MV-4-11 (cell line): ENCODE data around the gene RSBN1.
A peak's percentile ranks its signal among the peaks of the same experiment; 100 is the strongest.
"Not testable (repeated sequence)": the region's sequence is repeated elsewhere in the genome, so short reads cannot be mapped to it uniquely, and the experiment has no call there.

Experiments
- DNase-seq: peaks from one replicate; lab custom pipeline; 2025; lab: John Stamatoyannopoulos, UW

Gene RSBN1

DNA sequence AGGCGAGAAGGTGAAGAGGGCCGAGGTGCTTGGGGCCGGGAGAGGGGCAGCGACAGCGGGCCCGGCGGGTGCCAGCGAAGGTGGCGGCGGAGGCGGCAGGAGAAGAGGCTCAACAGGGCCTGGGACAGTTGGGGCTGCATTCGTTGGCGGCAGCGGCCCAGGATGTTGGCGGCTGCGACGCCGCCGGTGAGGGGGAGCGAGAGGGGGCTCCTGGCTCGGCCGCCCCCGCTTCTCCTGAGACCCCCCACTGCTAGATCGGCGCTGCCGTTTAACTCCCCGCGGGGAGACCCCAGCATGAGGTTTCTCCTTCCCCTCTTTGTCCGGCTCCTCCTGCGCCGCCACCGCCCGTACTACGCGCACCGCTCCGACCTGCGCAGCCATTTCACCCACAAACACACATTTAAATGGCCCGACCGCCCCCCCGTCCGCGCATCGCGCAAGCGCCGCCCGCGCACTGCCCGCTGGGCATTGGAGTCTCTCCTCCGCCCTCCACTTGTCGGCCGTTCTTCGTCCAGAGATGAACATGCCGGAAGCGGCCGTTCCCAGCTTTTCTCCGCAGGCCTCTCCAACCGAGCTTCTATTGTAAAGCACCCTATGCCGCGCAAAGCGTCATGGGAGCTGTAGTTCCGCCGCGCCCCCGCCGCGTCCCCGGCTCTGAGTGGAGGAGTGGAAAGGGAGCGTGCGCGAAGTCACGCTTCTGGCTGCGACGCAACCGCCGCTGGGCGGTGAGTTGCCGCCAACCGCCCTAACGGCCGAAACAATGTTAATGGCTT, at the start of gene RSBN1:
RSBN1 (minus strand) TSS at position 589 of the 773 bp plus-strand sequence; CDS start at position 525, 64 bp downstream.
- peak; percentile 99 for DNase-seq

DNA sequence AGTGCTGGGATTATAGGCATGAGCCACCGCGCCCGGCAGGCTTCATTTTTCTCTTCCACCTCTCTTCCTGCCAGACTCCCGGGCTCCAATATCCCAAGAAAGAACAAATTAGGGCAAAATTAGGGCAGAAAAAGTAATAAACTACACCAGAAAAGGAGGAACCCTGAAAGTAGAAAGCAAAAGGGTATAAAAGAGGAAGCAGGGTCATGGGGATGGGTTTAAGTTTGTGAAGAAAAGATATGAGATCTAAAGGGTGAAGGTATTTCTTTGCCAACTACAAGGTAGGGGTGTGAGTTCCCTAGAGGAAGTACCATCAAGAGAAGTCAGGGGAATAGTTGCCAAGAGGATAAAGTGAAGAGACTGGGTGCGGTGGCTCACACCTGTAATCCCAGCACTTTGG, 49.4 kb upstream of the RSBN1 start:
- DNase-seq: peak; percentile 75

DNA sequence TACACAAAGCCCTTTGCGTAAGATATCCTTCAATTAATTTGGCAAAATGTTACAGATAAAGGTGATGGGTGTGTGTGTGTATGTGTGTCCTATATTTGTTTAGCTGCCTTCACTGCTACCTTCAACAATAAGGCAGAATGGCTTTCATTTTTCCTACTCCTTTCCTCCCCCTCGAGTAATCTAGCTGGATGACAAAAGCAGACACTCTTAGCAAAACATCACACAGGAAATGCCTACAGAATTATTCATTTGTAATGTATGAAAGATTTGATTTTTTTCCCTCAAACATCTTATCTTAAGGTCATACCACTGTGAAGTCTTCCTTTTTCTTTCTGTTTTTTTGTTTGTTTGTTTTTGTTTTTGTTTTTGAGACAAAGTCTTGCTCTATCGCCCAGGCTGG, 48.6 kb upstream of the RSBN1 start:
- DNase-seq: no peak

DNA sequence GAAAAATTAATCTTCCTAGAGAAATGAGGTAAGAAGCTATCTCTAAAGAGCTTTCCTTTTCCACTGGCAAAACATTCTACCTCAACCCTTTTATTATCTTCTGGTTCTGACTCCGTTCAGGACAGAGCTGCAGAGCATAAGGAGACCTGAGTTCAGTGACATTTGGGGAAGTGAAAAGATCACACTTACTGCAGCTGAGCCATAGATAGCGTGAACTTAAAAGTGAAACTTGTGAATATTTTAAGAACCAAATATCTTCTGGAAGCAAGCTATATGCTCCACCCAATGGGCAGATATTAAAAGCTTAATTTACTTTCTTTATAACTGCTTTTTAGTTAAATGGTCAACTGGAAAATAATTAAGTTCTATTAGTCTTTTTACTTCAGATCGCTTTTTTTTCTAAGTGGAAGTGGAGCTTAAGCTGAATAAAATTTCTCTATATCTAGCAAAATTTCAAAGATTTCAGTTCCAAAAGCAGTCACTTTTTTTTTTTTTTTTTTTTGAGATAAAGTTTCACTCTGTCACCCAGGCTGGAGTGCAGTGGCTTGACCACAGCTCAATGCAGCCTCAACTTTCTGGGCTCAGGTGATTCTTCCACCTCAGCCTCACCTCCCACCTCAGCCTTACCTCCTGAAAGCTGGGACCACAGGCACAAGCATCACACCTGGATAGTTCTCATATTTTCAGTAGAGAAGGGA, 47.4 kb upstream of the RSBN1 start:
- peak; percentile 87 for DNase-seq

DNA sequence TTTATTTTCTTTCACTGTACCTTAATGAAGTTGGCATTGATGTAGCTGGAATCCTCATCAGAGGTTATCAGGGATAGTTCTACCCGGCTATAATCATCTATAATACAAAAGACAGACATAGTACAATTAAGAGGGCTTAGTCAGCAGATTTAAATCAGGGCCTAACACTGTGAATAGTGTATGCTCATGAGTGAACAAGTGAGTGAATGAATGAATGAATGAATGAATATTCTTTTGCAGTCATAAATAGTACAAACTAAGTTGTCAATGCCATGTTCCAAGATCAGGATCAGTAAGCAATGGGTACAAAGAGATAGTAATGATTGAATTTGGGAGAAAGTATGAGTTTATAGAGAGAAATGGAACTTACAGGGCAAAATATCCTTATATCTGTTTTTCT, 46.7 kb upstream of the RSBN1 start:
- no peak for DNase-seq

DNA sequence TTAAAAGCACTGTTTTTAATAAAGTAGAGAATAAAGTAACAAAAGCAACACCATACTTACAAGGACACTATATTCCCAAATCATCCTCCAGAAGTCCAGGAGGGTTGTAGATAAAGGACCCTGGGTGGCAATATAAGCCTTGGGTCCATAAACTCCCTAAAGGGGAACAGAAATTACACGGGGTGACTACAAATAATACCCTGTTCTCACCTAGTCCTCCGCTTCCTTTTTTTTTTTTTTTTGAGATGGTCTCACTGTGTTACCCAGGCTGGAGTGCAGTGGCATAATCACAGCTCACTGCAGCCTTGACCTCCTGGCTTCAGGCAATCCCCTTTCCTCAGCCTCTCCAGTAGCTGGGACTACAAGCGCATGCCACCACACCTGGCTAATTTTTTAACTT, 46.1 kb upstream of the RSBN1 start:
- peak; percentile 52 for DNase-seq

DNA sequence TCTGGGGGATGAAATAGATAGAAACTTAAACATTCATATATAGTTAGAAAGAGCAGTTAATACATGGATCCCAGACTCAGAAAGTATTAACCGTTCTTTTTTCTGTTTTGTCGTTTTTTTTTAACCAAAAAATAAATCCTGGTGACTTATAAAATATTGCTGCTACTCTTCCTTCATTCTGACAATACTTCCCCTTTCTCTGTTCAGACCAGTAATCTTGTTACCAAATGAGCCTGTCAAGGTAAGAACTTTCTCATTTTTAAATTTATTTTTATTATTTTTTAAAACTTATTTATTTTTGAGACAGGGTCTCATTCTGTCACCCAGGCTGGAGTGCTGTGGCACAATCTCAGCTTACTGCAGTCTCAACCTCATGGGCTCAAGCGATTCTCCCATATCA, 45.5 kb upstream of the RSBN1 start:
- DNase-seq: peak; percentile 34

DNA sequence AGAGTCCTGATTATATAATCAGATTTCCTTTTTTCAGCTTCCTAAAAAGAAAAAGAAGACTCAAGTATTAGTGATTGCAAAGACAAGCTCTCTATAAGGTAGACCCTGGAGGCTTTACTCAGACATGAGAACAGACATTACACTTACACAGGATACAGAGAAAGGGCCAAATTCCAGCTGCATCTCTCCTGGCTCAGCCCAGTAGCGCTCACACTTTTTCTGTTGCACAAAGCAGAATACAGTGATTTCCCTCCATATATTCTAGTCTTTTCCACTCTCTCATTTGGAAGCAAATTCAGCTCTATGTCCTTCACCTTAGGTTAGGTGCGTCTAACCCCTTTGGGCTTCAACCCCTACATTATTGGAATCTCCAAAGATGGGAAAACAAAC, 44.1 kb upstream of the RSBN1 start:
- DNase-seq: no peak

DNA sequence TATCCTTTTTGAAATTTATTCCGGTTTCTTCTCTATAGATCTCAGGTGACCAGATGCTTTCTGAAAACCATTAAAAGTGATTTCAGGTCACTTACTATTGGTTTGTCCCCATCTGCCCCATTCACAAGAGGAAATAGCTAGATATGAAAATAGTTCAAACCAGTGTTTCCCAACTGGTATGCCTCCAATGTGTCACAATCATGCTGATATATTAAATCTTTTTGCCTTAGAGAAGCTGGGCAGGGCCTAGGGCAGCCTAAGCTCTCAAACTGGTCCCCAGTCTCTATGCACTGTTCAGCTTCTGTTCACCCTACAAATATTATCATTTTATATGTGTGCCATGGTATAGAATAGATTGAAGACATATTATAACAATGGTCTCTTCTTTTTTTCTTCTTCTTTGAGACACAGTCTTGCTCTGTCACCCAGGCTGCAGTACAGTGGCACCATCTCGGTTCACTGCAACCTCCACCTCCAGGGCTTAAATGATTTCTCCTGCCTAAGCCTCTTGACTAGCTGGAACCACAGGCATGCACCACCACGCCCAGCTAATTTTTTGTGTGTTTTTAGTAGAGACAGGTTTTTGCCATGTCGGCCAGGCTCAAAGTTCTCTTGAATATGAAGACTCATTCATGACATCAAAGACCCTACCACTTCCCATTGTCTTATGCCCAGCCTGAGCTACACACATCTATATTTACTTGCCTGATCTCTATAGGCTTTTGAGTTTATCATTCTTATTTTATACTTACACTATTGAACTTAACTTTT, 43.5 kb upstream of the RSBN1 start:
- peak; percentile 46 for DNase-seq

DNA sequence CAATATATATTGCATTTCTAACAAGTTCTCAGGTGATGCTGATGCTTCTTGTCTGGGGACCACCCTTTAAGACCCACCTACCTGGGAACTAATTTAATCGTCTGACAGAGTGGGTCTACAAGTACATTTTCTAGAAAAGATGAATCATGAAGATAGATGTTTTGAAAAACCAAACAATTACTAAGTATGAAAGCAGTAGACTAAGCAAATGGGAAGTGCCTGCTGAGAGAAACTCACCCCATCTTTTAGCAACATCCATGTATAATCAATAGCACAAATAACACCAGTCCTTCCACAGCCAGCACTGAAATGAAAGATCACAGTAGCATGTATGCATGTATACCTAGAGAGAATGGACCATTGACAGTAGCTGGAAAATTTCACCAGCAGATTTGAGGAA, 42.0 kb upstream of the RSBN1 start:
- DNase-seq: no peak

DNA sequence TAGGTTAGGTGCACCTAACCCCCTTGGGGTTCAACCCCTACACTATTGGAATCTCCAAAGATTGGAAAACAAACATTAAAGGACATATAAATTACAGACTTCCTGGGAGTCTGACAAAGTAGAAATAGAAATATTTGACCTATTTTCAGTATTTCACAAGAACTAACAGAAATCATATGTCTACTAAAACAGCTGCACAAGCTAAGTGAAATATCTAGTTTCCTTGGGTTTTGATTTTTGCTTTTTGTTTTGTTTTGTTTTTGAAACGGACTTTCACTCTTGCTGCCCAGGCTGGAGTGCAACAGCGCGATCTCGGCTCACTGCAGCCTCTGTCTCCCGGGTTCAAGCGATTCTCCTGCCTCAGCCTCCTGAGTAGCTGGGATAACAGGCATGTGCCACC, 40.4 kb upstream of the RSBN1 start:
- DNase-seq: not testable (repeated sequence)

DNA sequence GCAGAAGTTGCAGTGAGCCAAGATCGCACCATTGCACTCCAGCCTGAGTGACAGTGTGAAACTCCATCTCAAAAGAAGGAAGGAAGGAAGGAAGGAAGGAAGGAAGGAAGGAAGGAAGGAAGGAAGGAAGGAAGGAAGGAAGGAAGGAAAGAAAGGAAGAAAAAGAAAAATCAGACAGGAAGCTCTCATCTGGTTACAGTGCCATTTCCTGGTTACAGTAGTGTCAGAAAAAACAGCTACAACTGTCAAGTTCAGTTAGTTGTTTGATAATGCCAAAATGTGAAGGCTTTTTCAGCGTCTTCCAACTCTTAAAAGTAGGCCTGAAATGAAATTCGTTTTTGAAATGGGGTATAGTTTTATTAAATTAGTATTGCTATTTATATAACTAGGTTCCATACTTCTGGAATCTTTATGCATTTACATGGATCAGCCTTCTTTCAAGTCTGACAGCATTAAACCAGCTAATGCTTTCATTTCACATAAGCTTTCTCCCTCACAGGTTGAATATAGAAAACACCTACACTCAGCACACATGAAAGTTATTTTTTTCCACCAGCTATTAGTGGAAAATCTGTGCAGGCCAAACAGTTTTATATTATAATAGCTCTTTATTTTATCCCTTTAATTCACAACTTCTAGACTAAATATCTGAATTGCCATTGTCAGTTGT, 38.0 kb upstream of the RSBN1 start:
- no peak for DNase-seq

DNA sequence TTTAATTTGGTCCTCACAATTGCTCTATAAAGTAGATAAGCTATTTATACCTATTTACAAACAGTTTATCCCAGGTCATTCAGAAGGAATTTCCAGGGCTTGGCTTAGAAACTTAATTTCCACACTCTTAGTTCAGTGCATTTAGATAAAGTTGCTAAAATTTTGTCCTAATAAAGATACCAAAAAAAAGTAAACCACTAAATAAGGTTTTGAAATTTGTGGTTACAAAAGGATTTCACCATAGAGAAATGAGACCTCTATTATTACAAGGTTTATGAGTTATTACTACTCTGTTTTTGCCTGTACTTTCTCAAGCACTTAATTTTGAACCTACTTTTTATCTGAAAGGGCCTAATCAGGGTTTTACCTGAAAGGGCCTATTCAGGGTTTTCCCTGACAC, 36.8 kb upstream of the RSBN1 start:
- DNase-seq: peak; percentile 39

DNA sequence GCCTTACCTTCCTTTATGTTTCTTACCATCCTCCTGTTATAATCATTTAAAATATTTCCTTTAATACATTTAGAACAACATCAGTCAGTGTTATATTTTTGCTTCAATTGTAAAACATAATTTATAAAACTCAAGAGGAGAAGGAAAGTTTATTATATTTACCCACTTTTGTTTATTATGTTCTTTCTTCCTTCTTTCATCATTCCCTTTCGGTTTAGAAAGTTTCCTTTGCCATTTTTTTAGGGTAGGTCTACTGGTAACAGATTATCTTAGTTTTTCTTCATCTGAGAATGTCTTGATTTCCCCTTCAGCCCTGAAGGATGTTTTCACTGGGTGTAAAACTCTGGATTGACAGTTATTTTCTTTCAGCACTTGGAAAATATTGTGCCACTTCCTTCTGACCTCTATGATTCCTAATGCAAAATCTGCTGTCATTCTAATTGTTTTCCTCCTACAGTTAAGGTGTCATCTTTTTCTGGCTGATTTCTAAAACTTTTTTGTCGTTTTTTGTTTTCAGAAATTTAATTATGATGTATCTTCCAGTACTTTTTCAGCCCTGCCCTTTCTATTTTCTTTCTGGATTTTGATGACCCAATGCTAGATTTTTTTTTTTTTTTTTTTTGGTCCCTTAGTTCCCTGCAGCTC, 34.2 kb upstream of the RSBN1 start:
- no peak for DNase-seq

DNA sequence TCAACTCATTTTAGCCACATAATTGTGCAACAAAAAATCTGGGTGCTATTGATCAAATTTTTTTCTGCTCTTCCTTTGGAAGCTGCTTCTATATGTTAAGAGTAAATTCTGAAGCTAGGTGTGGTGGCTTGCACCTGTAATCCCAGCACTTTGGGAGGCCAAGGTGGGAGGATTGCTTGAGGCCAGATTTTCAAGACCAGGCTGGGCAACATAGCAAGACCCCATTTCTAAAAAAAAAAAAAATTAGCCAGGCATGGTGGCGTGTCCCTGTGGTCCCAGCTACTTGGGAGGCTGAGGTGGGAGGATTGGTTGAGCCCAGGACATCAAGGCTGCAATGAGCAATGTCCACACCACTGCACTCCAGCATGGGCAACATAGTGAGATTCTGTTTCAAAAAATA, 24.3 kb upstream of the RSBN1 start:
- DNase-seq: no peak

DNA sequence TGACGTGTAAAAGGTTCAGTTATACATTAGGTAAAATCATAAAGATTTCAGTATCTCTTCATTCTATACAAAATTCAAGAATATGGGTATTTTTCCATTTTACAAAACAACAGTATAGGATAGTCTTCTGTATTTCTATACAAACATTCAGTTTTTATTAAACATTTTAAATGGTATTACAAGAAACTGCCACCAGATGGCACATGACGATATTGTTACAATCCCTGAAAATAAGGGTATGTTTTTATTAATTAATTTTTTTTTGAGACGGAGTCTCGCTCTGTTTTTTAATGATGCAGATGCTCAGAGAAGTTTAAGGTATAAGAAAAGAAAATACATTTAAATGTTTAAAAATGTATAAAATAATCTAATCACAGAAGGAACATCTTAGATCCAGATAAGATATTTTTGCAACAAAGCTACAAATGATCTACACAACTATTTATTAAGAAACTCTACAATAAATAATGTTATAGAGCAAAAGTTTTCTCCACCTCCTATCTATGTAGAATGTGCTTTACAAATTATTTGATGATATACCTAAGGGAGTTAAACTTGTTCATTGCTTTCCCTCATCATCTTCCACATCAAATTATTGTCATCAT, 23.5 kb upstream of the RSBN1 start:
- peak; percentile 41 for DNase-seq

DNA sequence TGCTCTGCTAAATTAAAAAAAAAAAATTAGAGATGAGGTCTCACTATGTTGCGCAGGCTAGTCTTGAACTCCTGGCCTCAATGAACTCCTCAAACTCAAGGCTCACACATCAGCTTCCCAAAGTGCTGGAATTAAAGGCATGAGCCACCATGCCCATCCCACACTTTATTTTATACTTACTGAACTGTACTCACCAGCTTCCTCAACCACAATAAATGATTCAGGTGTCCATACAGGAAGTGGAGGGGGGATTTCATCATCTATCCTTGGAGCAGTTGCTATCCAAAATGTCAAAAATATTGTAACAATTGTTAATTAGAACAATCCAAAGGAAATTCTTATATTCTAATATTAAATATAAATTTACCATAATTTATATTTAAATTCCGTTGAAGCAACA, 22.4 kb upstream of the RSBN1 start:
- DNase-seq: no peak

DNA sequence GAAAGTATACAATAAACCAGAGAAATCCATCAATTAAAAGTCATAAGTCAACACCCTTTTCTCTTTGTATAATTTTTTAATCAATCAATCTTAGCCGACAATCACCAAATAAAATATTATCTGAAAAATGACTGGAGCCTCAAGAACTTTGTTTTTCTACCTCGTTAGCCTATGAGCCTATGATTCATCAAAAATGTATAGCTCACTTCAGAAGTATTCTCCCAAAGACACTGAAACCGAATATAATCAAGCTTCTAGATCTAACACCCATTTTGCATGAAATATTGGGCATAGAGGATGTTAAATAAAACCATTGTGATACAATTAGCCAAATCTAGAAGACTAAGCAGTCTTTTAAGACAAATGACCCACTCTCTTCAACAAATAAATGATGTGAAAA, 17.8 kb upstream of the RSBN1 start:
- DNase-seq: no peak

DNA sequence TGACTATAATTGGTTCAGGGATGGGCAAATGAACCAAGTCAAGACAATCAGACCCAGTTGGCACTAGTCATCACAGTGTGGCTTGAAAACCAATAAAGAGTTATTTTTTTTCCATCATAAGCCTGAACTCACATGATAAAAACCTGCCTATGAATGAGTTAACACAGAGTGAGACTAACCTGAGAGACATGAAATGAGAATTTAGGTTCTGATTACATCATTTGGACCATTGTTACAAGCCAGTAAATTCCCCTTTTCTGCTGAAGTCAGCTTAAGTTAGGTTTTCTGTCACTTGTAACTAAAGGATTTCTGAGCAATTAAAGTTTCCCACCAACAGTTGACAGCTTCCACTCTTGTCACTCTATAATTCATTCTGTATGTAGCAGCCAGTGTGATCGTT, 9.6 kb upstream of the RSBN1 start:
- no peak for DNase-seq

DNA sequence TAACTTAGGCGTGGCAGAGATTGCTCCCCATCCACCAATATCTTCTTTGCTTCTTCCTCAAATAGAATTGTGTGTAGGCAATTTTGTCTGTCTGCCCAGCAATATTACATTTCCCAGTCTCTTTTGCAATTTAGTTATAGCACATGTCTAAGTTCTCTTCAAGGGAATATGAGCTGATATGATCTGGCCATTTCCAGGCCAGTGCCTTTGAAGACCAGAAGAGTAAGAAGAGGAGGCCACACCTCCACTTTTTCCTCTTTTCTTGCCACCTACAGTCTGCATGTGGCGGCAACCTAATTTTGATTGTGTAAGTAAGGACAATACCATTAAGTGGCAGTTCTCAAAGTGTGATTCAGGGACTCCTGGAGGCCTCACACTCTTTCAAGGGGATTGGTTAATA, 6.3 kb upstream of the RSBN1 start:
- no peak for DNase-seq

DNA sequence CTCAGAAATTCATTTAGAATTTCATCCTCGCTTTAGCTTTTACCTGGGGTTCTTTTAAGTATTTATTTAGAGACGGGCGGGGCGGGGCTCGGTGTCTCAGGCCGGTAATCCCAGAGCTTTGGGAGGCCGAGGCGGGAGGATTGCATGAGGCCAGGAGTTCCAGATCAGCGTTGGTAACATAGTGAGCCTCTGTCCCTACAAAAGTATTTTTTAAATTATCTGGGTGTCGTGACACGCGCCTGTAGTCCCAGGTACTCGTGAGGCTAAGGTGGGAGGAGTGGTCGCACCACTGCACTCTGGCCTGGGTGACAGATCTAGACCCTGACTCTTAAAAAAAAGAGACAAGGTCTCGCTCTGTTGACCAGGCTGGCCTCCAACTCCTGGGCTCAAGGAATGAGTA, 942 bp upstream of the RSBN1 start:
- DNase-seq: no peak
